Cardiac atrium fibroblast (primary cell): ENCODE data around the gene NLRP7. TPM values are rescaled to one million over a fixed set of nuclear protein-coding genes. Genes with fewer than 3 reads are reported as not detected.

Experiments used
- total RNA-seq: library from RNA; depleted of rRNA; stranded (reverse); fragments of >200 nt; gene quantifications from 2 replicates; pipeline ENCODE4 v1.2.3, GENCODE V29; 2015

NLRP7 gene
- total RNA-seq = not detected in 2 replicates

DNA sequence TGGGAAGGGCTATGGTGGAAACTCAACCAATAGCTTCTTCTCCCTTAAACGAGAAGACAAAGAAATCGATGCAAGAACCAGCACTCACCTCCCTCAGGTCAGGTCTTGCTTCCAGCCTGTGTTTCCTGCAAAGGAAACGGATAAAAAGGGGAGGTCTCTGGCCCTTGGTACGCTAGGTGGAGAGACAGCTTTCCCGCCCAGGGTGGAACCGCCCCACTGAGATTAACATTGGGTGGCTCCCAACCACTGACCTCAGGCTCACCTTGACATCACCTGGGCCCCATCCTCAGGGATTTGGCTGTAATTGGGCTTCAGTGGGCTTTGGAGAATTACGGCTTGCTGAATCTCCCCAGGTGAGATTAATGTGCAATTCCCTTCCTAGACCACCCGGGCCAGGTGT lies at the start of gene NLRP7:
TSS of gene NLRP7 (minus strand) at position 150 of the 400 bp plus-strand sequence.

DNA sequence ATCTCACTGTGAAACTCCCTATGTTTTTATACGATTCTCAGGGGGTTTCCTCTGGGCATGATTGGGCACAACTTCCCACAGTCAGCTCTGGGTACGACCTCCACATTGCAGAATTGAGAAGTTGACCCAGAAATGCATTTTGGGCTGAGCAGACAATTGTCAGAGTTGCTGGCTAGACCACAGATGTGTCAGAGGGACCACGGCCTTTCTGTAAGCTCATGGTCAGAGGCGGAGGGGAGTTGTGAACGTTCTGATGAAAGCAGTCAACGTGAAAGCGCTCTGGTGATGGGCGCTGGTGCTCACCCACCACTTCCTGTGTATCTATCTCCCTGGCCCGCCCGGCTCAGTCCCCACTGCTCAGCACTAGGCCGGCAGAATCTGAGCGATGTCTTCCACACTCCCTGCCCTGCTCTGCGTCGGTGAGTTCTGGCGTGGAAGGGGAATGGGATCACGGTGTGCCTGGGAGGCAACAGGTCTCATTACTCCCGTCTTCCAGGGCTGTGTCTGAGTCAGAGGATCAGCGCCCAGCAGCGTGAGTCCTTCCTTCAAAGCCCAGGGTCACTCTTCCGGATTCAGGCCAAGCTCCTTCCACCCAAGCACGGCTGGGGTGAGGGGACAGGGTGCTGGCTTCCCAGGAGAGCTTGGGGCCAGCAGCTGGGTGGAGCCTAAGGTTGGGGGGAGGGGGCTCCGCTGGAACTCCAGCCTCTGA lies 41.4 kb downstream of the NLRP7 start, which contains the start of gene NCR1:
TSS of gene NCR1 (plus strand) at position 346 of the 709 bp plus-strand sequence. CDS start at position 386, 40 bp downstream.

DNA sequence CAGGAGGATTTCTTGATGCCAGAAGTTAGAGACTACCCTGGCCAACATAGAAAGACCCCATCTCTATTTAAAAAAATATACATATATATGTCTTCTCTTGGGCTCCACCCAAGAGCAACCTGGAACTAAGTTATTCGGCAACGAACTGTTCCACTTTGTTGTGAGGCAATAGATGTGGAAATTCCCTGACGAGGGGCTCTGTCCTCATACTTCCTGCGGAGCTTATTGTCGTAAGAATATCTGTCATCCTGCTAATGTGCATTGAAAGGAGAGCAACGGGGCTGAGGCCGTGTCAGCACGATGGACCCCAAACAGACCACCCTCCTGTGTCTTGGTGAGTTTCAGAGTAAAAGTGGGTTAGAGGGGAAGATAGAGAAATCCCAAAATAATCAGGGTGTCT lies 73.3 kb downstream of the NLRP7 start, which contains the start of gene FCAR:
TSS of gene FCAR (plus strand) at position 246 of the 400 bp plus-strand sequence. CDS start at position 301, 55 bp downstream.

Other genes with a start within 250 kb of the NLRP7 start
- not detected in 2 replicates for gene KIR3DL3, start 223.1 kb downstream of the NLRP7 start, total RNA-seq
- gene KIR2DL3, start 209.0 kb downstream of the NLRP7 start, total RNA-seq = not detected in 2 replicates
- gene KIR2DL1, start 177.7 kb downstream of the NLRP7 start, total RNA-seq = not detected in 2 replicates
- gene KIR2DL4, start 143.9 kb downstream of the NLRP7 start, total RNA-seq = not detected in 2 replicates
- not detected in 2 replicates for gene KIR3DL1, start 131.1 kb downstream of the NLRP7 start, total RNA-seq
- not detected in 2 replicates for gene KIR2DS4, start 114.9 kb downstream of the NLRP7 start, total RNA-seq
- not detected in 2 replicates for gene KIR3DL2, start 97.1 kb downstream of the NLRP7 start, total RNA-seq
- gene FCAR, start 73.3 kb downstream of the NLRP7 start, total RNA-seq = not detected in 2 replicates
- not detected in 2 replicates for gene NCR1, start 41.4 kb downstream of the NLRP7 start, total RNA-seq
- gene NLRP2, start 18.8 kb upstream of the NLRP7 start, total RNA-seq = not detected in 2 replicates
- not detected in 2 replicates for gene GP6, start 90.7 kb upstream of the NLRP7 start, total RNA-seq
- 9.4 and 10.8 TPM in 2 replicates for gene RDH13, start 115.6 kb upstream of the NLRP7 start, total RNA-seq
- gene EPS8L1, start 128.3 kb upstream of the NLRP7 start, total RNA-seq = 0.90 and 4.9 TPM in 2 replicates
- 58.6 and 82.5 TPM in 2 replicates for gene PPP1R12C, start 170.1 kb upstream of the NLRP7 start, total RNA-seq
- gene TNNT1, start 201.7 kb upstream of the NLRP7 start, total RNA-seq = 3.2 TPM in 1 of 2 replicates, not detected in the other
- gene TNNI3, start 210.2 kb upstream of the NLRP7 start, total RNA-seq = not detected in 2 replicates
- 7.3 and 8.8 TPM in 2 replicates for gene DNAAF3, start 219.1 kb upstream of the NLRP7 start, total RNA-seq
- gene SYT5, start 232.8 kb upstream of the NLRP7 start, total RNA-seq = 0.54 and 1.1 TPM in 2 replicates